Measurements from ENCODE around the gene ARL11. TPM values are rescaled to one million over a fixed set of nuclear protein-coding genes. Genes with fewer than 3 reads are reported as not detected.

The ARL11 gene
- total and polyA plus RNA-seq, 2 experiments from 2014 or later = not detected

DNA sequence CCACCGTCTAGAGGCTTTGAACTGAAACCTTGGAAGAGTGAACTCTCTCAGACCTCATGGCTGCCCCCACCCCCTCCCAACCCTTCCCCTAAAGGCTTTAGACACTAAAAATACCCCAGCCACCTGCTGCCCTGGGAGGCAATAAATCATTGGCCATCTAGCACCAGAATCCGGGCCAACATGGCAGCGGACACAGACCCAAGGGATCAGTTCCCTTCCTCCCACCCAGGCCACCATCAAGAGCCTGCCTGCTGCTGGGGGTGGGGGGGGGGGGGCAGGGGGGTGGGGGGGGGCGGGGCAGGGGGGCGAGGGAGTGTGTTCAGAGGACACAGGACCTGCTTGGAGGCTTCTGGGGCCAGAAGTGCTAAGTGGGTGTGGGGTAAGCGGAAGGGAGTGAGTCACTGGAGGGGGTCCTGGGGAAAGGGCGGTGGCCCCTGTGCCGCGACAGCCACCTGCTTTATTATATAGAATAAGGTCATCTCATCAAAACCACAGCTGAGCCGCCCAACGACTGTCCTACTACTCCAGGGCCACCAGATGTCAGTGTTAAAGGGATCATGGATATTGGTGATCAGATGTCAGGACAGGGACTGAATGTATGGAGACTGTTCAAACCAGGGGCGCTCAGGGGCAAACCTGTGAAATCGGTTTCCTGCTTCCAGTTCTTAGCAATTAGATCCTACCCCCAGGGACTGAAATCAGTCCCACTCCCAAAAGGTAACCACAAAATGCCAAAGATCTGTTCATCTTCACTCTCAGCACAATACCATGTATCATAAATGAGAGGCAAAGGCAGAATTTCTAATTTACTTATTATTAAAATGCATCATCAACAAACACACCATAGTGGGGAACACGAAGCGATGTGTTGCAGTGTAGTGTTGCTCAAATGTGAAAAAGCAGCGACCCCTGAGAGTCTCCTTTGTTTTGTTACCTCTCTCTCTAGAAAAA, 24.3 kb downstream of the ARL11 start:
- Histone ChIP-seq H3K4me1 (ENCODE audit: insufficient read depth) (peaks cover 5% of the 10 kb centered on the region), H3K4me2 (ENCODE audit: unreplicated experiment) (no peak overlapping the region), H3K36me3 (ENCODE audit: low read depth) (no peaks in the 10 kb centered on the region), H3K27ac (no peak overlapping the region), H3F3A (ENCODE audit: insufficient read depth) (peaks cover 12% of the 10 kb centered on the region), H3K27me3 (replicated peaks; ENCODE audit: insufficient read depth) (no peaks in the 10 kb centered on the region), H4K20me1 (ENCODE audit: insufficient read depth) (no peaks in the 10 kb centered on the region), H2AFZ (no peak overlapping the region), H3K4me3 (no peak overlapping the region), H3K9me2 (ENCODE audit: insufficient read depth) (no peaks in the 10 kb centered on the region), H3K9ac (no peak overlapping the region), H3K9me3 (ENCODE audit: low read depth) (no peaks in the 10 kb centered on the region), H3K79me2 (ENCODE audit: insufficient read depth) (no peaks in the 10 kb centered on the region)
- TF ChIP-seq EZH2 (IDR thresholded peaks at IDR 0.05; ENCODE audit: insufficient read depth, poor library complexity, severe bottlenecking) (no peak), EZH2phosphoT487 (IDR thresholded peaks at IDR 0.05; ENCODE audit: insufficient read depth, low read depth) (no peak)
- DNase-seq = peak; percentile 50
- in situ Hi-C loops (cut with MboI) = loop anchor here (25.0 kb wide), 1 partner anchor 1410 kb away; no protein-coding TSS in a partner anchor
- 65 to 68% methylated on average over 14 to 16 of the region's 16 CpGs for WGBS, 2 experiments (ENCODE audit: low coverage in 1 of 2, low lambda C conversion rate in 2 of 2, missing lambda C conversion rate in 2 of 2)

GRCh38 chr13:49653478-49653877, 25.2 kb downstream of the ARL11 start:
- Histone ChIP-seq H3F3A (ENCODE audit: insufficient read depth) (peaks cover 12% of the 10 kb centered on the region), H3K27me3 (replicated peaks; ENCODE audit: insufficient read depth) (no peaks in the 10 kb centered on the region), H3K9me2 (ENCODE audit: insufficient read depth) (no peaks in the 10 kb centered on the region), H3K4me3 (no peak overlapping the region), H3K4me1 (ENCODE audit: insufficient read depth) (peaks cover 5% of the 10 kb centered on the region), H4K20me1 (ENCODE audit: insufficient read depth) (no peaks in the 10 kb centered on the region), H2AFZ (no peak overlapping the region), H3K9ac (no peak overlapping the region), H3K4me2 (ENCODE audit: unreplicated experiment) (no peak overlapping the region), H3K36me3 (ENCODE audit: low read depth) (no peaks in the 10 kb centered on the region), H3K79me2 (ENCODE audit: insufficient read depth) (no peaks in the 10 kb centered on the region), H3K9me3 (ENCODE audit: low read depth) (no peaks in the 10 kb centered on the region), H3K27ac (no peak overlapping the region)
- no peak for DNase-seq
- in situ Hi-C loops (cut with MboI) = loop anchor here (25.0 kb wide), 1 partner anchor 1409 kb away; no protein-coding TSS in a partner anchor
- TF ChIP-seq EZH2 (IDR thresholded peaks at IDR 0.05; ENCODE audit: insufficient read depth, poor library complexity, severe bottlenecking) (no peak), EZH2phosphoT487 (IDR thresholded peaks at IDR 0.05; ENCODE audit: insufficient read depth, low read depth) (no peak)

GRCh38 chr13:49654011-49654410, 25.7 kb downstream of the ARL11 start:
- no peak overlapping the region for H3K4me3 ChIP-seq
- no peaks in the 10 kb centered on the region for H3K79me2 ChIP-seq (ENCODE audit: insufficient read depth)
- no peak overlapping the region for H2AFZ ChIP-seq
- H3K9me2 ChIP-seq (ENCODE audit: insufficient read depth) = no peaks in the 10 kb centered on the region
- H3F3A ChIP-seq (ENCODE audit: insufficient read depth) = peaks cover 12% of the 10 kb centered on the region
- 87 to 90% methylated on average over 3 of the region's 3 CpGs for WGBS, 2 experiments (ENCODE audit: low coverage in 1 of 2, low lambda C conversion rate in 2 of 2, missing lambda C conversion rate in 2 of 2)
- H3K36me3 ChIP-seq (ENCODE audit: low read depth) = no peaks in the 10 kb centered on the region
- H3K4me1 ChIP-seq (ENCODE audit: insufficient read depth) = peaks cover 5% of the 10 kb centered on the region
- no peaks in the 10 kb centered on the region for H3K9me3 ChIP-seq (ENCODE audit: low read depth)
- no peak overlapping the region for H3K9ac ChIP-seq
- H4K20me1 ChIP-seq (ENCODE audit: insufficient read depth) = no peaks in the 10 kb centered on the region
- H3K27ac ChIP-seq = no peak overlapping the region
- in situ Hi-C loops (cut with MboI) = loop anchor here (25.0 kb wide), 1 partner anchor 1408 kb away; no protein-coding TSS in a partner anchor
- no peak overlapping the region for H3K4me2 ChIP-seq (ENCODE audit: unreplicated experiment)
- no peak for TF ChIP-seq EZH2phosphoT487 (IDR thresholded peaks at IDR 0.05; ENCODE audit: insufficient read depth, low read depth)
- TF ChIP-seq EZH2 (IDR thresholded peaks at IDR 0.05; ENCODE audit: insufficient read depth, poor library complexity, severe bottlenecking) = no peak
- no peaks in the 10 kb centered on the region for H3K27me3 ChIP-seq (replicated peaks; ENCODE audit: insufficient read depth)
- no peak for DNase-seq

DNA sequence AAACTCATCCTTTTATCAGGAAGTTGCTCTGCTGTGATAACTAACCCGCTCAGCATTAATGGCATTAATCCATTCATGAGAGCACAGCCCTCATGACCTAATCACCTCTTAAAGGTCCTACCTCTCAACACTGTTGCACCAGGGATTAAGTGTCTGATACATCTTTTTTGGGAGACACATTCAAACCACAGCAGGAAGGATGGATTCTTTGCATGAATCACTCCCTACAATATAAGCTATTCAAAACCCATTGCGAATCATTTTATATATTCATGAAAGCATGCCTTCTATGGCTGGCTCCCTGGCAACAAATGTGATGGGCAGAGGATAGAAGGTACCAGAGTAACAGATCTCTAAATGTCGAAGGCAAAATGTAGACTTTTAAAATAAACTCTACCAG, 27.6 kb downstream of the ARL11 start:
- in situ Hi-C loops (cut with MboI) = loop anchor here (25.0 kb wide), 1 partner anchor 1406 kb away; no protein-coding TSS in a partner anchor
- no peak overlapping the region for H2AFZ ChIP-seq
- no peaks in the 10 kb centered on the region for H3K27me3 ChIP-seq (replicated peaks; ENCODE audit: insufficient read depth)
- H3K9me3 ChIP-seq (ENCODE audit: low read depth) = no peaks in the 10 kb centered on the region
- H3K4me3 ChIP-seq = no peak overlapping the region
- H4K20me1 ChIP-seq (ENCODE audit: insufficient read depth) = no peaks in the 10 kb centered on the region
- no peaks in the 10 kb centered on the region for H3K79me2 ChIP-seq (ENCODE audit: insufficient read depth)
- H3F3A ChIP-seq (ENCODE audit: insufficient read depth) = peaks cover 12% of the 10 kb centered on the region
- TF ChIP-seq EZH2phosphoT487 (IDR thresholded peaks at IDR 0.05; ENCODE audit: insufficient read depth, low read depth) = no peak
- no peak for TF ChIP-seq EZH2 (IDR thresholded peaks at IDR 0.05; ENCODE audit: insufficient read depth, poor library complexity, severe bottlenecking)
- no peak overlapping the region for H3K4me2 ChIP-seq (ENCODE audit: unreplicated experiment)
- DNase-seq = peak; percentile 61
- H3K9ac ChIP-seq = no peak overlapping the region
- H3K27ac ChIP-seq = no peak overlapping the region
- H3K36me3 ChIP-seq (ENCODE audit: low read depth) = no peaks in the 10 kb centered on the region
- H3K9me2 ChIP-seq (ENCODE audit: insufficient read depth) = no peaks in the 10 kb centered on the region
- 65 to 66% methylated on average over 3 of the region's 3 CpGs for WGBS, 2 experiments (ENCODE audit: low coverage in 1 of 2, low lambda C conversion rate in 2 of 2, missing lambda C conversion rate in 2 of 2)
- H3K4me1 ChIP-seq (ENCODE audit: insufficient read depth) = peaks cover 5% of the 10 kb centered on the region

All from GM23248 (cell line).